Nucleus accumbens (tissue), 56 donors: ENCODE results near the gene DAB1.
"Not testable (repeated sequence)": the region's sequence is repeated elsewhere in the genome, so short reads cannot be mapped to it uniquely, and the experiment has no call there.

Source experiments
- DNase-seq, 56 donors: peaks; one replicate each; lab custom pipeline; 2025; lab: John Stamatoyannopoulos, UW

Gene DAB1

GRCh38 chr1:57235730-57236510 is 187.9 kb downstream of the DAB1 start:
- DNase-seq, result no peak

GRCh38 chr1:57234459-57234858 is 189.4 kb downstream of the DAB1 start:
- no peak for DNase-seq

GRCh38 chr1:57232500-57232899 is 191.4 kb downstream of the DAB1 start:
- no peak for DNase-seq

DNA sequence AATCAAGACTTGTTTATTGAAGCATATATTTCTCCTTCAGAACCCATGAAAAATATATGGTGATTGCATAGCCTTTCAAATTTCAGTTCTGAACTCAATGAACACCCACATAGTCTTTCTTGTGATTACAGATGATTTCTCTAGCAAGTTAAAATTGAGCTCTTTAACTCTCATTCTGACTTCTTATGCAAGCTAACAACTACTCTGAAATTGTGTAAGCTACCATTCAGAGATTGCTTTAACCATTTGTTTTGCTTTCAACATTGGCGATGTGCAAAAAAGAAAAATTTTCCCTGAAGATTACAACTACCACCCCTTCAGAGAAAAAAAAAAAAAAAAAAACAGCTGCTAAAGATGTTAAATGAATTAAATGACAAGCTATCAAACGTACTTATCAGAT is 193.9 kb downstream of the DAB1 start:
- no peak for DNase-seq

GRCh38 chr1:57229076-57229475 is 194.8 kb downstream of the DAB1 start:
- no peak for DNase-seq

GRCh38 chr1:57222801-57223200 is 201.1 kb downstream of the DAB1 start:
- DNase-seq, result no peak

GRCh38 chr1:57222307-57222706 is 201.6 kb downstream of the DAB1 start:
- no peak for DNase-seq

DNA sequence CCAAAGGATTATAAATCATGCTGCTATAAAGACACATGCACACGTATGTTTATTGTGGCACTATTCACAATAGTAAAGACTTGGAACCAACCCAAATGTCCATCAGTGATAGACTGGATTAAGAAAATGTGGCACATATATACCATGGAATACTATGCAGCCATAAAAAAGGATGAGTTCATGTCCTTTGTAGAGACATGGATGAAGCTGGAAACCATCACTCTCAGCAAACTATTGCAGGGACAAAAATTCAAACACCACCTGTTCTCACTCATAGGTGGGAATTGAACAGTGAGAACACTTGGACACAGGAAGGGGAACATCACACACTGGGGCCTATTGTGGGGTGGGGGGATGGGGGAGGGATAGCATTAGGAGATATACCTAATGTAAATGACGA is 203.0 kb downstream of the DAB1 start:
- not testable (repeated sequence) for DNase-seq

GRCh38 chr1:57218487-57219079 is 205.3 kb downstream of the DAB1 start:
- no peak for DNase-seq

GRCh38 chr1:57217905-57218304 is 206.0 kb downstream of the DAB1 start:
- no peak for DNase-seq

DNA sequence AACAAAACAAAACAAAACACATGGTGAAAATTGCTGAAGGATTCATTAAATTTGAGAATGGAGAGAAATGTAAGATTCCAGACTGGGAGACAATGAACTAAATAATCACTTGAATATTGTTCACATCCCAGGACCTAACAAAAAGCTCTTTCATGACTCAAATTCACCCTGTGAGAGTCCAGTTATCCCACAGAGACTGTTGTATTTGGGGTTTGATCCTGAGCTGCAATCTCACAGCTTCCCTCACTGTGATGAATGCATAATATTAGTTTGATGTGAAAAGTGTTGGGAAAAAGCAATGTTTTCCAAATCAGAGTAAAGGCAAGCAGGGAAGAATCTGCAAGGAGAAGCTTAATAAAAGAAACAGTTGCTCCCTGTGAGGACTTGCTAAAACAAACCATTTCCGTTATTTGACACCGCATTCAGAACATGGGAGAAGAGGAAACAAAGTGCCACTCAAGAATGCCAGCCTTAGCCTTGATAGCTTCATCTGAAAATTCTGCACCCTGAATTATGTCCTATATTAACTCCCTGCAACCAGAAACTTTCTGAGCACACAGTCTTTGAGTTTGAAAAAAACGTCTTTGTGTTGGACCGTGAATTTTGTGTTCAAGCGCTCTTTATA is 208.8 kb downstream of the DAB1 start:
- no peak for DNase-seq

DNA sequence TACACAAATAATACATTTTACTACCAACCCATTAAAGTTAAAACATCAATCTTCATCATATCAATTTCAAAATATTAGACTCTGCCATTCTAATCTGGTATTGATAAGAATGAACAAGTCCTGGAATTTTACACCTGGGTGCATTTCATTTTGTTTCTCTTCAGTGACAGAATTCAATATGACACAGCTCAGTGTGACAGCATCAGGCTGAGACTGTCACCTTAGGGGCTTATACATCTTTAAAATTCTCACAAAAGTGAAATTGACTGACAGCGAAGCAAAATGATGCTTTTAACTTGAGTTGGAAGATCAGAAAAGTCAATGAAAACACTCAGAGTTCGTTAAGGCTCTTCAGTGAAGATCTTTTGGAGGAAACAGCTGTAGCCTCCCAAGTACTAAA is 213.0 kb downstream of the DAB1 start:
- DNase-seq, result no peak

- DNase-seq, result no peak
Measured at GRCh38 chr1:57209495-57209894, 214.4 kb downstream of the DAB1 start.

DNA sequence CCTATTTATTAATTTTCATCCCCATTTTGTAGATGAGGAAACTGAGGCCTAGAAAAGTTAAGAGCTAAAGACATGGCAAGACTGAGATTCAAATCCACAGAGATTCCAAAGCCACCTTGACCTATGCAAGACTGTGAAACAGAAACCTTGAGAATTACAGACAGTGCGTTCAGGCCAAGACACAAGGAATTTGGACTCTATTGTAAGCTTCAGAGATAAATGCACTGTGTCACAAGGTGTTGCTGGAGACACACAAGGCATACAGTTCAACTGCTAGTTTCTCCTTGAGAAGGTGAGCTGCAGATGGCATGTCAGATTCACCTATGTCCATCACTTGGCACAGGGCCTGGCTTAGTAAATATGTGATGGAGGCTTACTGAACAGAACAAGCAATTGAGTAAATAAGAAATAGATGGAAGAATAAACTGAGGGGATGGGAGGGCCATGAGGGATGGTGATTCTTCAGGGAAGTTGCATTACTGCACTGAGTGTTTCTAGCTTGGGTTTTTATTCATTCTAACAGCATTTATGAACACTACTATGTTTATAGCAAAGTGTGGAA is 215.0 kb downstream of the DAB1 start:
- DNase-seq, result no peak

GRCh38 chr1:57206038-57206437 is 217.8 kb downstream of the DAB1 start:
- DNase-seq, result no peak

- DNase-seq, result no peak
Measured at GRCh38 chr1:57204942-57205787, 218.7 kb downstream of the DAB1 start.

GRCh38 chr1:57204091-57204490 is 219.8 kb downstream of the DAB1 start:
- no peak for DNase-seq

DNA sequence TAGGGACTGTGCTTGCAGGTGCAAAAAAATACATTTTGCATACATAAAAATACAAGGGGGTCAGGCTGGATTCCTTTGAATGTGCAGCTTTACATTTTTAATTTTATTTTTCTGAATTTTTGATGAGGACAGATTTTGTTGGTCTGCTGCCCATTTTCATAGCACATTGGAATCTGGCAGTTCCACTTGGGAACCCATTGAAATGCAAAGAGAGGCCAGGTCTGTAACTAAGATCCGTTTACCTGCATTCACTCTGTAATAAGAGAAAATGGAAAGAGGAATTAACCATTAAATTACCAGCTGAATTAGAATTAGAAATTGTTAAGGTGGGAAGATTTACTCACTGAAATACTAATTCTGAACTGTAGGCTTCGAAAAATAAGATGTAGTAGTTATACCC is 221.6 kb downstream of the DAB1 start:
- no peak for DNase-seq

GRCh38 chr1:57198912-57199311 is 224.9 kb downstream of the DAB1 start:
- no peak for DNase-seq

DNA sequence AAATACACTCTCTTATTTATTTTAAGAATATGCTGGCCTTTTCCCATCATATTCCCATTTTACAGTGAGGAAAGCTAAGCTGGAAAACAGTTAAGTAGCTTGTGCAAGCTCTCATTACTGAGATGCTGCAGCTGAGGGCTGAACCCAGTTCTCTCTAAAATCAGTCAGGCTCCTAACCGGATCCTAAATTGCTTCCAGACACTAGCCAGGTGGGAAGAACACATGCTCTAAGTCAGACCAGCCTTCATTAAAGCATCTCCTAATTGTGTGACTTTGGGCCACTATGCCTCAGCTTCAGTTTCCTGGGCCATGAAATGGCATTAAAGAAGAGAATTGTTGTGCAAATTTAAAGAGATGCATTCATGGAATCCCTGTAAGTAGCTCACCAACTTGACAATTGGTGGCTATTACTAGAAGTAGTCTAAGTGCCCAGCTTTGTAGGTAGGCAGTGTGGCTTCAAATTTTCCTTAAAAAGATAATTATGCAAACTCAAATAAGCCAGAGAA is 228.4 kb downstream of the DAB1 start:
- no peak for DNase-seq

DNA sequence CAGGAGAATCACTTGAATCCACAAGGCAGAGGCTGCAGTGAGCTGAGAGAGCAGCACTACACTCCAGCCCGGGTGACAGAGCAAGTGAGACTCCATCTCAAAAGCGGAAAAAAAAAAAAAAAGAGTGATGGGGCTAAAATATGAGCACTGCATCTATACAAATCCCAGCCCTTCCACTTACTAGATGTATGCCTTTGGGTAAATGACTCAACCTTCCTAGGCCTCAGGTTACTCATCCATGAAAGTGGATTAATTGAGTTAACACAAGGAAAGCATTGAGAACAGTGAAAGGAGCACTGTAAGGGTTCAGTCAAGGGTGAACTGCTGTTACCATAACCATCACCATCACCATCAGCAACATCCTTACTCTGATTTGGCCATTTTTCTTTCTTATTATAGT is 231.6 kb downstream of the DAB1 start:
- no peak for DNase-seq
